GM11168 (cell line): ENCODE results near the gene RPS19.

Experiments used
- in situ Hi-C: fragments of 300-500 bp; cut with MboI; formaldehyde crosslinking; loops from one replicate; pipeline ENCODE4 v1.12.0; 2022; ENCODE audit warnings: low sequenced_read_pairs; ENCODE audit not compliant: unreplicated experiment

Gene RPS19

DNA sequence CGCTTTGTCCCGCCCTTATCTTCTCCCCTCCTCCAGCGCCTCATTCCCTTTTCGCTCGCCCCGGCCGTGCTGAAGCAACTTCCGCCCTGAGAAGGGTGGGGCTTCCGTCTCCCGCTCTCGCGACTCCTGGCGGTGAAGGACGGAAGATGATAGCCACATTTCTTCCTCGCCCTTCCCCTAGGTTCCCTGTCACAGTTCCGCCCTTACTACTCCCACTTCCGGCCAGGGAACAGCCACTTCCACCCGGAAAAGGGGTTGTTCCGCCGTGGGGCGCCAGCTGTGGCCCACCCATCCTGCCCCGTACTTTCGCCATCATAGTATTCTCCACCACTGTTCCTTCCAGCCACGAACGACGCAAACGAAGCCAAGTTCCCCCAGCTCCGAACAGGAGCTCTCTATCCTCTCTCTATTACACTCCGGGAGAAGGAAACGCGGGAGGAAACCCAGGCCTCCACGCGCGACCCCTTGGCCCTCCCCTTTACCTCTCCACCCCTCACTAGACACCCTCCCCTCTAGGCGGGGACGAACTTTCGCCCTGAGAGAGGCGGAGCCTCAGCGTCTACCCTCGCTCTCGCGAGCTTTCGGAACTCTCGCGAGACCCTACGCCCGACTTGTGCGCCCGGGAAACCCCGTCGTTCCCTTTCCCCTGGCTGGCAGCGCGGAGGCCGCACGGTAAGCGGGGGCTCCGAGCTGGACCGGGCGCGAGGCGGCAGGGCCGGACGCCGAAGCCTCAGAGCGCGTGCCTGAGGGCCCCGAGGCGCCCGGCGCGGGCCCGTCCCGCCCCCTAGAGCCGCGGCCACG, at the start of gene RPS19:
Gene RPS19 (plus strand): TSS at position 638 of the 801 bp plus-strand sequence. CDS start 520 bp downstream, outside the sequence.
- in situ Hi-C loops: no loop called here

GRCh38 chr19:41810301-41810700, 49.8 kb upstream of the RPS19 start:
- in situ Hi-C loops: no loop called here

- in situ Hi-C loops: no loop called here
Observed at GRCh38 chr19:41811036-41811435, 49.0 kb upstream of the RPS19 start.

- in situ Hi-C loops: no loop called here
Observed at GRCh38 chr19:41811981-41812380, 48.1 kb upstream of the RPS19 start.

GRCh38 chr19:41813911-41814310, 46.1 kb upstream of the RPS19 start:
- in situ Hi-C loops: no loop called here

- in situ Hi-C loops: no loop called here
Observed at GRCh38 chr19:41815301-41815700, 44.8 kb upstream of the RPS19 start.

DNA sequence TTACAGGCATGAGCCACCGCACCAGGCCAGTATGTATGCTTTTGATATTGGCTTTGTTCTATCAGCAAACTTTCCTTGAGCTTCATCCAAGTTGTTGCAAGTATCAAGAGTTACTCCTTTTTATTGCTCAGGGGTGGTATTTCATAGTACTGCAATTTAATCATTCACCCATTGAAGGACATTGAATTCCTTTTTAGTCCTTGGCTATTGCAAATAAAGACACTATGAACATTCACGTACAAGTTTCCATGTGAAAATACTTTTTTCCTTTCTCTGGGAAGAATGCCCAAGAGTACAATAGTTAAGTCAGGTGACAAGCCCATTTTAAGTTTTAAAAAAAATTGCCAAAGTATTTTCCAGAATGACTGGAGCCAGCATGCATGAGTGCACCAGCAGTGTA, 43.3 kb upstream of the RPS19 start:
- in situ Hi-C loops: no loop called here

DNA sequence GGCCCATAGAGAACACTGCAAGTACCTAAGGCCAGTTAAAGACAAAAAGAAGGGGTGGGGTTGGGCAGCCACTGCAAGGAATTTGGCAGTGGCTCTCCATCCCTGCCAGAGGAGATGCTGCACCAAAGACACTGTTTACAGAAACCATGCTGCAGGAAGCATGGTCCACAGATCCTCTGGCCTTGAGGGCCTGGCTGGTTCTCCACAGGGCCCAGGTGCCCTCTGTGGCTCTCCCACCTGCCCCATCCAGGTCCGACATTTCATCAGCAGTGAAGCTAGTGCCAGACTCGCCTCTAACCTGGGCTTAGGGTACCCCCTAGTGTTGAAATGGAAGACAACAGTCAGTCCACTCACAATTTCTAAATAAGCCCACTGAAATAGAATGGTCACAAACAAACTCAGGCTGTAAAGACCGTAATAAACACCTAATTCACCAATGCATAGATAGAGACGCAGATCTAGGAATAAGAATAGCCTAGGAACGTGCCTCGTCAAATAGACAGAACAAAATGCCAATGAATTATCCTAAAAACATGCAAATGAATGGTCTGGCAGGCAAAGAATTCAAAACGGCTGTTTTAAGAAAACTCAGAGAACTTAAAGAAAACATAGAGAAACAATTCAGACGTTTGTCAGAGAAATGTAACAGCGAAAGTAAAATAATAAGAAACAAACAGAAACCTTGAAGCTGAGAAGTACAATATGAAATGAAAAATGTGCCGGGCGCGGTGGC, 38.9 kb upstream of the RPS19 start:
- in situ Hi-C loops: no loop called here

DNA sequence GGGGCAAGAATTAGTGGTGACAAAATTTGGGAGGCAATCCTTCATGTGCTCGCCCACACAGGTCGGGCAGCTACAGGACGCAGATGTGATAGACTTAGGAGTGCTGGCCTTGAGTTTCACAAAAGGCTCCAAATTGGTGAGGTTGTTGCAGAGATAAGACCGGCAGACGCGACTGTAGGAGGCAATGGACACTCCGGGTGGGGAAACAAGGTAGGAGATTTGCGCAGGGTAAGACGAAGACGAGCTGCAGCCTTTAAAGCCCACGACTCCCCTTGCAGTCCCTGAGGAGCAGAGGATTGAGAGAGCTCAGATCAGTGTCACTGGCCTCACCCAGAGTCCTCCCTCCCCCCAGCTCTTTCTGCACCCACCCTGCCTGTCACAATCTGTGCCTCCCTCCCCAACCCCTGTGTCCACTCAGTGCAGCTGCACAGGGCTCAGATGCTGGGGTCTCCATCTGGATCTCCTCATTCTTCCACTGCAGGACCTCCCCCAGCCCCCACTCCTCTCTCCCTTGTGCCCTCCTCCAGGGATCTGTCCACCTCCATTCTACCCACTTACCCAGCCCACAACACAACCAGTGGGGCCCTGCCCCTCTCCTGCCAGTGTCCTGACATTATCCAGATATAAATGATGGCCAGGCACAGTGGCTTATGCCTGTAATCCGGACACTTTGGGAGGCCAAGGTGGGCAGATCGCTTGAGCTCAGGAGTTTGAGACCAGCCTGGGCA, 21.9 kb upstream of the RPS19 start:
- in situ Hi-C loops: no loop called here

GRCh38 chr19:41839211-41839610, 20.8 kb upstream of the RPS19 start:
- in situ Hi-C loops: no loop called here

DNA sequence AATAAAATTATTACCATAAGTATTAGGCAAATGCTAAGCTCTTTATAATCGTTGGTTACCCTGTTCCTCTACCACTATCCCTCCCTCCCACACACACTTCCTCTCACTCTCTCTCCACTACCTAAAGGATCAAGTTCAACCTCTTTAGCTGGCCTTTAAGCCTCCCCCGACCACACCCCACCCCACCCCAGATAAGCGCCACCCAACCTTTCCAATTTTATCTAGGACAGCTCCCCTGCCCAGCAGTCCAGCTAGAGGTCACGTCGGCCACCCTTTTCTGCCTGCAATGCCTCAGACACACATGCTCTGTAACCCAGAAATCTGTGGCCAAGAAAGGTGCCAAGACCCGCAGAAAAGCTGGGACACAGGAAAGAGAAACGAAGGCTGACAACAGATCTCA, 16.7 kb upstream of the RPS19 start:
- in situ Hi-C loops: no loop called here

GRCh38 chr19:41844601-41845000, 15.5 kb upstream of the RPS19 start, which contains the start of gene LYPD4:
Gene LYPD4, minus strand, starts transcription at chr19:41844683. Its CDS starts 5,398 bp downstream, at chr19:41839285.
- in situ Hi-C loops: no loop called here

GRCh38 chr19:41845001-41845050, 15.2 kb upstream of the RPS19 start, which contains the start of gene DMRTC2:
Gene DMRTC2, plus strand, starts transcription at chr19:41845042. Its CDS starts 2,387 bp downstream, at chr19:41847429.
- in situ Hi-C loops: no loop called here

GRCh38 chr19:41845051-41845590, 14.9 kb upstream of the RPS19 start:
- in situ Hi-C loops: no loop called here

GRCh38 chr19:41847351-41848105, 12.5 kb upstream of the RPS19 start:
- in situ Hi-C loops: no loop called here

DNA sequence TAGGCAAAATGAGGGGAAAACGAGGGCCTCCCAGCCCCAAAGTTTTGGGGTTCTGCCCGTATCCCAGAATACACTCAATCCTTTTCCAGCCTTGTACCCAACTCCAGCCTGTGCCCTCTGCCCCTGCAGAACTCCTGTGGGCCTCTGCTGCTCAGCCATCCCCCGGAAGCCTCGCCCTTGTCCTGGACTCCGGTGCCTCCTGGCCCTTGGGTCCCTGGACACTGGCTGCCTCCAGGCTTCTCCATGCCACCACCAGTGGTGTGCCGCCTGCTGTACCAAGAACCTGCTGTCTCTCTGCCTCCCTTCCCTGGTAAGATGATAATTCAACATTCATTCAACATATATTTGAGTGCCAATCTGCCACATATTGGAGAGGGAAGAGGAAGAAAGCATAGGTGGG, 11.4 kb upstream of the RPS19 start:
- in situ Hi-C loops: no loop called here

DNA sequence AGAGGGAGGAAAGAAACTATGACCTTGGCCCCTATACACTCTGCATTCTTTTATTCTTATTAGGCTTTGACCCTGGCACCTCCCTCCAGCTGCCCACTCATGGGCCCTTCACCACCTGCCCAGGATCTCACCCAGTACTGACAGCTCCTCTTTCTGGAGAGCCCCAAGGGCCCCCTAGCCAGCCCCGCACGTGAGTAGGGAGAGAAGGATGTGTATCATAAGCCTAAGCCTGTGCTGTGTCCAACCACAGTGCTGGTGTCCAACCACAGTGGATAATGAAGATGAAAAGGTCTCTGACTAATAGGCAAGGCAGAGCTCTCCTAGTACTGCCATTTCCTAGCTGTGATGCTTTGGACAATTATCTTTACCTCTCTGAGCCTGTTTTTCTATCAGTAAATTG, 11.0 kb upstream of the RPS19 start:
- in situ Hi-C loops: no loop called here

DNA sequence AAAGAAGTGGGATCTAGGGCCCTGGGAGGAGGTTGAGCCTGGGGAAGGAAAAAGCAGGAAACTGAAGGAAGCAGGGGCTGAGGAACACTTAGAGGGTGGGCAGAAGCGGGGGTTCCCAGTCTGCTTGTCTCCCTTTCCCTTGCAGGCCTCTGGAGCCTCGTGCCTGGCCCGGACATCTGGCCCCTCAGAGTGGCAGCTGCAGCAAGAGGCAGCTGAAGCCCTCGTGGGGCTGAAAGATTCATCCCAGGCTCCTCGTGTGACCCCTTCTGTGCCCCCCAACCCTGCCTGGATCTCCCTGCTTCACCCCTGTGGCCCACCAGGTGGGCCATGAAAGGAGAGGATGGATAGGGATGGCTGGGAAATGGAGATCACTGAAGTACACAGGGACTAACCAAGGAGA, 9.7 kb upstream of the RPS19 start:
- in situ Hi-C loops: no loop called here

DNA sequence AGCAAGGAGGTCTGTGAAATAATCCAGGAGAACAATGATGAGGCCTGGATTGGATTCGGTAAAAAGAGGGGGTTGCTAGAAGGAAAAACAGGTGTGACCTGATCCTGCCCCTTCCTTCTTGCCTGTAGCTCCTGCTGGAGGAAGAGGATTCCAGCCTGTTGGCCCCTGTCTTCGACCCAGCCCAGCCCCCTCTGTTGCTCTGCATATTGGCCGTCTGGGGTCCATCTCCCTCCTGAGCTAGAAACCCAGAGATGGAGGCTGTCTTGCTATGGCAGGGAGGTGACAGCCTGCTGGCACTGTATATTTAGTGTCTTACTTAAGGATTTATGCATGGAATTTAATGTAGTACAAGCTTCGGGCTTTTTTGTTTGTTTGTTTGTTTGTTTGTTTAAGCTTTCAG, 8.6 kb upstream of the RPS19 start:
- in situ Hi-C loops: no loop called here

- in situ Hi-C loops: no loop called here
Observed at GRCh38 chr19:41853344-41853743, 6.7 kb upstream of the RPS19 start.
